Measurements from ENCODE around the gene PLPP1.

DNA sequence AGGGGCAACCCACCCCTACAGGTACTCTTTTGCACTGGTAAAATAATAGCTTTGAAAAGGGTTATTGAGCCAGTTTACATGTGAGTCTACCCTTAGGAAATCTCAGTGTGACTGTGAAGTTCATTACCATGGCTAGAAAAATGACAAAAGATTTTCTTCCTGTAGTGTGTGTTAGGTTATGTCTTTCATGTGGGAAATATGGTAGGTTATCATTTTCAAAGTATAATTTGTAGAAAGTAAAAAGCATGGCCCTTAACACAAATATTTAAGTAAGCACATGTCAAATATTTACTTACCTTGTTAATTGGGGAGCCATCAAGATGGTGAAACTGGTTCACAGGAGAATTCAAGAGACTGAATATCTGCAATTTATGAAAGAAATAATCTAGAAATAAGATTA is 37.3 kb upstream of the PLPP1 start:
- TF ChIP-seq CTCF (IDR thresholded peaks at IDR 0.05) (no peak), POLR2A (IDR thresholded peaks at IDR 0.05) (no peak)
